Psoas muscle (tissue), 8 donors: ENCODE measurements around the gene SUCO. TPM values are rescaled to one million over a fixed set of nuclear protein-coding genes. Genes with fewer than 3 reads are reported as not detected.

Experiments
- ATAC-seq, 4 donors: fragments of 200-7000 bp; cut with Tn5 transposase; one replicate each; pipeline ENCODE4 v1.9.1; 2020; ENCODE audit warnings: moderate library complexity in 3 of 4, mild to moderate bottlenecking in 2 of 4
- DNase-seq, 2 donors: peaks; one replicate each; pipeline ENCODE4 v3.0.0-alpha.2; 2020
- H3K27ac ChIP-seq: fragments of 200-600 bp; one replicate; pipeline ENCODE4 v1.8.0; 2022
- H3K27me3 ChIP-seq, 3 donors: fragments of 200-600 bp in 1 of 3; one replicate each; pipeline versions ENCODE4 v1.6.1 to v1.8.0; 2013 to 2022; ENCODE audit warnings: low read length in 2 of 3, mild to moderate bottlenecking in 2 of 3, moderate library complexity in 1 of 3; ENCODE audit not compliant: insufficient read depth in 3 of 3
- H3K36me3 ChIP-seq, 2 donors: fragments of 200-600 bp in 1 of 2; one replicate each; pipeline versions ENCODE4 v1.6.1 to v1.8.0; 2013 to 2022; ENCODE audit warnings: low read depth in 1 of 2, mild to moderate bottlenecking in 1 of 2, moderate library complexity in 1 of 2; ENCODE audit not compliant: insufficient read depth in 1 of 2
- H3K4me1 ChIP-seq: fragments of 200-600 bp; one replicate; pipeline ENCODE4 v1.8.0; 2022
- H3K4me3 ChIP-seq: fragments of 200-600 bp; one replicate; pipeline ENCODE4 v1.8.0; 2022; ENCODE audit warnings: mild to moderate bottlenecking
- H3K9me3 ChIP-seq: fragments of 200-600 bp; one replicate; pipeline ENCODE4 v1.8.0; 2022
- WGBS, 3 donors: extraction: QIAGEN DNeasy Blood & Tissue Kit; methylation state at CpG; one replicate each; pipeline versions ENCODE4 v1.1.6 to v1.1.7; 2013; 5-methylcytosine and 5-hydroxymethylcytosine counted together
- intact Hi-C, 2 donors: fragments of 100-400 bp; cut with DNase I; formaldehyde crosslinking; loops; one replicate each; pipeline versions ENCODE4 v1.11.0 to v1.14.2; 2022
- polyA plus RNA-seq, 3 donors: library from polyadenylated mRNA; stranded (reverse); fragments of 200-250 nt; gene quantifications; one replicate each; pipeline ENCODE4 v1.2.3, GENCODE V29; 2013
- total RNA-seq, 4 donors: library from RNA; stranded (reverse); fragmentation: NEBNext Ultra II Directional in 2 of 4; extraction: Animal tissue kit (Norgen Biotek cat#: 25700) in 2 of 4; gene quantifications; one replicate each; pipeline versions ENCODE4 v1.2.1 to v1.2.4, GENCODE V29; 2021 to 2023
- TF ChIP-seq, protein P1 (sequence below): fragments of 200-600 bp; IDR thresholded peaks from one replicate; pipeline ENCODE4 v1.8.0; 2022; ENCODE audit warnings: antibody characterized with exemption
- donor health status: healthy with polysubstance abuse.
- donor health status: DM: no; HTN: no; CAD: no; lungs with moderate emphysema.
- donor health status: Bipolar disorder and iron deficiency.
- donor health status: healthy.
- donor health status: DM: yes; HTN: yes; CAD: no.
- donor health status: DM: no; HTN: no; CAD: no.
- donor health status: DM: no; HTN: no; CAD: no.
- donor health status: DM: yes; HTN: yes; CAD: no.

SUCO gene
- total and polyA plus RNA-seq, 7 donors, result 2.6 to 8.2 (median 6.2) TPM

DNA sequence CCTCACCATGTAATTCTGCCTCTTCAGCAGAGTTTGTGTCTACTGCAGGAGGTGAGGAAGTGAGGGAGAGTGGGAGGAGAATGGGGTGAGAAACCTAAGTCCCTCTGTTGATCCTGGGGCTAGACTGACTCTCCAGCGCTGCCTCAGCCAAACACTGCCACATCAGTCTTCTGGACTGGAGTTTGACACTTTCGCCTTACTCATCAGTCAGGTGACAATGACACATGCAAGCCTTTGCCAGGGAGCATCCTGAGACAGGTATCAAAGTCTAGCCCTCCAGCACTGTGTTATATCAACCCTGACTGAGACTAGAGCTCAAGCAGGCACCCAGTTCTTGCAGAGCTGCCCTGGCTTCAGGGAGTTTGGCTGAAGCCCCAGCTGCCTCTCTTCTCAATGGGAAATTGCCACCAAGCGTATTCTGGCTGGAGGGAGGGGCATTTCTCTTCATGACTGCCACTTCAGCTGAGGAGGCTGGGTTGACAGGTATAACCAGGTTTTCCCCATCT is 33.3 kb upstream of the SUCO start:
- H3K27ac ChIP-seq, result no peak overlapping the region
- H3K9me3 ChIP-seq, result no peaks in the 10 kb centered on the region
- 84 to 89% (median 87%) methylated on average over 3 of the region's 3 CpGs for WGBS, 3 donors
- ATAC-seq (peak in 1 of 4 donors; percentile 33), DNase-seq (no peak)
- H3K4me3 ChIP-seq, result no peak overlapping the region
- intact Hi-C loops, result no loop called here
- TF ChIP-seq, protein P1, sequence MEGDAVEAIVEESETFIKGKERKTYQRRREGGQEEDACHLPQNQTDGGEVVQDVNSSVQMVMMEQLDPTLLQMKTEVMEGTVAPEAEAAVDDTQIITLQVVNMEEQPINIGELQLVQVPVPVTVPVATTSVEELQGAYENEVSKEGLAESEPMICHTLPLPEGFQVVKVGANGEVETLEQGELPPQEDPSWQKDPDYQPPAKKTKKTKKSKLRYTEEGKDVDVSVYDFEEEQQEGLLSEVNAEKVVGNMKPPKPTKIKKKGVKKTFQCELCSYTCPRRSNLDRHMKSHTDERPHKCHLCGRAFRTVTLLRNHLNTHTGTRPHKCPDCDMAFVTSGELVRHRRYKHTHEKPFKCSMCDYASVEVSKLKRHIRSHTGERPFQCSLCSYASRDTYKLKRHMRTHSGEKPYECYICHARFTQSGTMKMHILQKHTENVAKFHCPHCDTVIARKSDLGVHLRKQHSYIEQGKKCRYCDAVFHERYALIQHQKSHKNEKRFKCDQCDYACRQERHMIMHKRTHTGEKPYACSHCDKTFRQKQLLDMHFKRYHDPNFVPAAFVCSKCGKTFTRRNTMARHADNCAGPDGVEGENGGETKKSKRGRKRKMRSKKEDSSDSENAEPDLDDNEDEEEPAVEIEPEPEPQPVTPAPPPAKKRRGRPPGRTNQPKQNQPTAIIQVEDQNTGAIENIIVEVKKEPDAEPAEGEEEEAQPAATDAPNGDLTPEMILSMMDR, result no peak
- no peaks in the 10 kb centered on the region for H3K4me1 ChIP-seq
- no peaks in the 10 kb centered on the region for H3K36me3 ChIP-seq
- peaks cover 0 to 4% (median 0%) of the 10 kb centered on the region in 3 donors for H3K27me3 ChIP-seq

GRCh38 chr1:172500207-172500606 is 32.7 kb upstream of the SUCO start:
- Histone ChIP-seq H3K4me3 (no peak overlapping the region), H3K9me3 (no peaks in the 10 kb centered on the region), H3K27ac (no peak overlapping the region), H3K4me1 (no peaks in the 10 kb centered on the region), H3K36me3 (no peaks in the 10 kb centered on the region), H3K27me3 (peaks cover 0 to 4% (median 0%) of the 10 kb centered on the region in 3 donors)
- intact Hi-C loops, result no loop called here
- DNase-seq, result no peak
- WGBS, 3 donors, result 68 to 87% (median 74%) methylated on average over 2 of the region's 2 CpGs
- TF ChIP-seq, protein P1, result no peak
- no peak for ATAC-seq

- Histone ChIP-seq H3K36me3 (no peaks in the 10 kb centered on the region), H3K27ac (no peak overlapping the region), H3K4me1 (no peaks in the 10 kb centered on the region), H3K27me3 (peaks cover 0 to 4% (median 0%) of the 10 kb centered on the region in 3 donors), H3K9me3 (no peaks in the 10 kb centered on the region), H3K4me3 (no peak overlapping the region)
- intact Hi-C loops, result no loop called here
- TF ChIP-seq, protein P1, result no peak
- no peak for ATAC-seq
- DNase-seq, result no peak
Measured at GRCh38 chr1:172507741-172508140, 25.2 kb upstream of the SUCO start.

GRCh38 chr1:172510479-172510878 is 22.5 kb upstream of the SUCO start:
- intact Hi-C loops, result no loop called here
- Histone ChIP-seq H3K4me1 (no peaks in the 10 kb centered on the region), H3K27me3 (no peaks in the 10 kb centered on the region), H3K9me3 (no peaks in the 10 kb centered on the region), H3K4me3 (no peak overlapping the region), H3K36me3 (no peaks in the 10 kb centered on the region), H3K27ac (no peak overlapping the region)
- no peak for DNase-seq
- WGBS, 3 donors, result 94 to 100% (median 97%) methylated on average over 3 of the region's 3 CpGs
- TF ChIP-seq, protein P1, result no peak
- ATAC-seq, result no peak

- ATAC-seq, result no peak
- no peaks in the 10 kb centered on the region for H3K27me3 ChIP-seq
- intact Hi-C loops, result no loop called here
- no peaks in the 10 kb centered on the region for H3K36me3 ChIP-seq
- no peaks in the 10 kb centered on the region for H3K9me3 ChIP-seq
- H3K27ac ChIP-seq, result no peak overlapping the region
- no peak overlapping the region for H3K4me3 ChIP-seq
- TF ChIP-seq, protein P1, result no peak
- no peaks in the 10 kb centered on the region for H3K4me1 ChIP-seq
- no peak for DNase-seq
Measured at GRCh38 chr1:172512591-172512990, 20.4 kb upstream of the SUCO start.
